ENCODE data around the gene PLCD3. TPM values are rescaled to one million over a fixed set of nuclear protein-coding genes. Genes with fewer than 3 reads are reported as not detected.

PLCD3 gene
- total RNA-seq, 3 donors from 2014 or later: 30.8 to 62.2 (median 41.1) TPM

- H3K27ac ChIP-seq: peak overlapping the region; percentile 93 to 96
- no peaks in the 10 kb centered on the region for H3K27me3 ChIP-seq
- no peak overlapping the region for H3K4me3 ChIP-seq
- no peaks in the 10 kb centered on the region for H3K36me3 ChIP-seq
- H3K9me3 ChIP-seq: no peaks in the 10 kb centered on the region
- intact Hi-C loops (cut with DNase I; ENCODE audit: low total_unique reads): no loop called here
- H3K4me1 ChIP-seq: peaks cover 20 to 43% of the 10 kb centered on the region in 2 donors
- DNase-seq (ENCODE audit: low spot score in 2 of 2): no peak
- TF ChIP-seq CTCF (IDR thresholded peaks at IDR 0.05) (peak; percentile 27 to 43 (median 39)), POLR2A (IDR thresholded peaks at IDR 0.05) (no peak)
These were observed 36.2 kb downstream of the PLCD3 start for GRCh38 chr17:45096141-45096540.

- H3K27me3 ChIP-seq: no peaks in the 10 kb centered on the region
- TF ChIP-seq POLR2A (IDR thresholded peaks at IDR 0.05) (no peak), CTCF (IDR thresholded peaks at IDR 0.05) (no peak), POLR2AphosphoS5 (IDR thresholded peaks at IDR 0.05) (no peak)
- H3K4me1 ChIP-seq: peaks cover 19 to 41% of the 10 kb centered on the region in 2 donors
- intact Hi-C loops (cut with DNase I; ENCODE audit: low total_unique reads): no loop called here
- H3K27ac ChIP-seq: peak overlapping the region; percentile 93 to 96
- peak in 1 of 2 donors; percentile 75 for DNase-seq (ENCODE audit: low spot score in 2 of 2)
- H3K4me3 ChIP-seq: peak overlapping the region in 1 of 3 donors; percentile 24
- no peaks in the 10 kb centered on the region for H3K9me3 ChIP-seq
- H3K36me3 ChIP-seq: peaks cover 4% of the 10 kb centered on the region
These were observed 38.7 kb downstream of the PLCD3 start for GRCh38 chr17:45093444-45094110.

GRCh38 chr17:45092911-45093430, 39.3 kb downstream of the PLCD3 start:
- peaks cover 17 to 35% of the 10 kb centered on the region in 2 donors for H3K4me1 ChIP-seq

GRCh38 chr17:45091778-45092425, 40.4 kb downstream of the PLCD3 start:
- no peak for DNase-seq (ENCODE audit: low spot score in 2 of 2)
- Histone ChIP-seq H3K4me3 (peak overlapping the region in 1 of 3 donors; percentile 2), H3K27me3 (no peaks in the 10 kb centered on the region), H3K36me3 (peaks cover 4% of the 10 kb centered on the region), H3K4me1 (peaks cover 17 to 31% of the 10 kb centered on the region in 2 donors), H3K27ac (peak overlapping the region; percentile 93 to 96), H3K9me3 (no peaks in the 10 kb centered on the region)
- TF ChIP-seq CTCF (IDR thresholded peaks at IDR 0.05) (no peak), POLR2A (IDR thresholded peaks at IDR 0.05) (no peak), POLR2AphosphoS5 (IDR thresholded peaks at IDR 0.05) (no peak)
- intact Hi-C loops (cut with DNase I; ENCODE audit: low total_unique reads): no loop called here

More at GRCh38 chr17:45092911-45093430, 39.3 kb downstream of the PLCD3 start:
- TF ChIP-seq POLR2AphosphoS5 (IDR thresholded peaks at IDR 0.05): peak in 2 of 3 donors; percentile 68 to 95
- TF ChIP-seq CTCF (IDR thresholded peaks at IDR 0.05): no peak
- peak; percentile 82 to 94 for DNase-seq (ENCODE audit: low spot score in 2 of 2)
- no peaks in the 10 kb centered on the region for H3K27me3 ChIP-seq
- H3K27ac ChIP-seq: peak overlapping the region; percentile 93 to 96
- no peaks in the 10 kb centered on the region for H3K9me3 ChIP-seq
- intact Hi-C loops (cut with DNase I; ENCODE audit: low total_unique reads): no loop called here
- peak overlapping the region in 1 of 3 donors; percentile 24 for H3K4me3 ChIP-seq
- peaks cover 4% of the 10 kb centered on the region for H3K36me3 ChIP-seq

GRCh38 chr17:45090711-45091110, 41.6 kb downstream of the PLCD3 start:
- intact Hi-C loops (cut with DNase I; ENCODE audit: low total_unique reads): no loop called here
- H3K36me3 ChIP-seq: peaks cover 4% of the 10 kb centered on the region
- H3K9me3 ChIP-seq: no peaks in the 10 kb centered on the region
- no peak overlapping the region for H3K4me3 ChIP-seq
- peaks cover 17 to 23% of the 10 kb centered on the region in 2 donors for H3K4me1 ChIP-seq
- no peaks in the 10 kb centered on the region for H3K27me3 ChIP-seq
- no peak for DNase-seq (ENCODE audit: low spot score in 2 of 2)
- peak overlapping the region; percentile 93 to 96 for H3K27ac ChIP-seq
- TF ChIP-seq CTCF (IDR thresholded peaks at IDR 0.05) (no peak), POLR2A (IDR thresholded peaks at IDR 0.05) (no peak), POLR2AphosphoS5 (IDR thresholded peaks at IDR 0.05) (no peak)
